ENCODE results near the gene ABHD17B. TPM values are rescaled to one million over a fixed set of nuclear protein-coding genes. Genes with fewer than 3 reads are reported as not detected.

Gene ABHD17B
- total RNA-seq, 1 experiment from 2014 or later, result 21.9 TPM

GRCh38 chr9:71944754-71945375 lies 33.9 kb upstream of the ABHD17B start:
- H2AFZ ChIP-seq, result no peak overlapping the region
- H3K27ac ChIP-seq, result peak overlapping the region; percentile 80
- no peaks in the 10 kb centered on the region for H3K27me3 ChIP-seq (ENCODE audit: insufficient read depth, low read depth)
- H3F3A ChIP-seq (ENCODE audit: insufficient read depth, low read depth), result peaks cover 13% of the 10 kb centered on the region
- peak in 1 of 2 experiments; percentile 94 for DNase-seq
- ChIA-PET POLR2A (ENCODE audit: unreplicated experiment) (no interaction called here), CTCF (no interaction called here)
- TF ChIP-seq CTCF (conservative IDR thresholded peaks at IDR 0.05), result no peak
- TF ChIP-seq EZH2 (IDR thresholded peaks at IDR 0.05; ENCODE audit: low read depth), result no peak
- H3K36me3 ChIP-seq (ENCODE audit: low read depth), result peaks cover 10% of the 10 kb centered on the region; the same call in 1 of the 2 replicates
- intact Hi-C loops (cut with micrococcal nuclease; ENCODE audit: unreplicated experiment), result loop anchor here (2.0 kb wide), 1 partner anchor 34 kb away; the partner anchor contains the start of genes ABHD17B and C9orf85
- H3K4me1 ChIP-seq (replicated peaks; ENCODE audit: insufficient read depth), result peaks cover 29% of the 10 kb centered on the region
- H3K79me2 ChIP-seq (ENCODE audit: low read depth), result peaks cover 27% of the 10 kb centered on the region; the same call in 1 of the 2 replicates
- BruUV-seq (replicated peaks), result no TSS peak
- H3K9me2 ChIP-seq (ENCODE audit: insufficient read depth), result no peaks in the 10 kb centered on the region
- peak overlapping the region; percentile 28; the same call in 1 of the 2 replicates for H3K4me3 ChIP-seq
- H3K9me3 ChIP-seq (ENCODE audit: insufficient read depth, low read depth), result no peaks in the 10 kb centered on the region
- H3K4me2 ChIP-seq, result peak overlapping the region; percentile 69
- no peaks in the 10 kb centered on the region for H4K20me1 ChIP-seq (ENCODE audit: insufficient read depth)

GRCh38 chr9:71941998-71942567 lies 31.1 kb upstream of the ABHD17B start:
- no TSS peak for BruUV-seq (replicated peaks)
- intact Hi-C loops (cut with micrococcal nuclease; ENCODE audit: unreplicated experiment), result no loop called here
- POLR2A ChIA-PET (ENCODE audit: unreplicated experiment), result interaction anchor here (0.6 kb wide), 1 partner anchor 177 kb away, joined by 5 read pairs; no protein-coding TSS in a partner anchor
- no peaks in the 10 kb centered on the region for H3K27me3 ChIP-seq (ENCODE audit: insufficient read depth, low read depth)
- peaks cover 36% of the 10 kb centered on the region; the same call in 1 of the 2 replicates for H3K79me2 ChIP-seq (ENCODE audit: low read depth)
- no peaks in the 10 kb centered on the region for H3K9me2 ChIP-seq (ENCODE audit: insufficient read depth)
- peaks cover 5% of the 10 kb centered on the region; the same call in 1 of the 2 replicates for H3K36me3 ChIP-seq (ENCODE audit: low read depth)
- H3K4me3 ChIP-seq, result no peak overlapping the region
- no peak overlapping the region for H3K27ac ChIP-seq
- no peak for DNase-seq
- H3K4me2 ChIP-seq, result no peak overlapping the region
- H3F3A ChIP-seq (ENCODE audit: insufficient read depth, low read depth), result peaks cover 13% of the 10 kb centered on the region
- CTCF ChIA-PET, result interaction anchor here (0.5 kb wide), 1 partner anchor 939 kb away, joined by 5 read pairs; no protein-coding TSS in a partner anchor
- H3K4me1 ChIP-seq (replicated peaks; ENCODE audit: insufficient read depth), result peaks cover 29% of the 10 kb centered on the region
- TF ChIP-seq EZH2 (IDR thresholded peaks at IDR 0.05; ENCODE audit: low read depth), result no peak
- TF ChIP-seq CTCF (conservative IDR thresholded peaks at IDR 0.05), result no peak
- H4K20me1 ChIP-seq (ENCODE audit: insufficient read depth), result peaks cover 3% of the 10 kb centered on the region; the same call in 1 of the 2 replicates
- no peaks in the 10 kb centered on the region for H3K9me3 ChIP-seq (ENCODE audit: insufficient read depth, low read depth)
- no peak overlapping the region for H2AFZ ChIP-seq

- Histone ChIP-seq H3K9me2 (ENCODE audit: insufficient read depth) (no peaks in the 10 kb centered on the region), H3K79me2 (ENCODE audit: low read depth) (peaks cover 36% of the 10 kb centered on the region; the same call in 1 of the 2 replicates), H3K4me3 (no peak overlapping the region), H3K4me1 (replicated peaks; ENCODE audit: insufficient read depth) (peaks cover 25% of the 10 kb centered on the region), H3K27me3 (ENCODE audit: insufficient read depth, low read depth) (no peaks in the 10 kb centered on the region), H3F3A (ENCODE audit: insufficient read depth, low read depth) (peaks cover 13% of the 10 kb centered on the region), H2AFZ (no peak overlapping the region), H3K4me2 (no peak overlapping the region), H3K27ac (no peak overlapping the region; the same call in 1 of the 2 replicates), H4K20me1 (ENCODE audit: insufficient read depth) (peaks cover 3% of the 10 kb centered on the region; the same call in 1 of the 2 replicates), H3K36me3 (ENCODE audit: low read depth) (0 out of 2 replicates have a peak, but pooled peaks cover 4% of the 10 kb centered on the region), H3K9me3 (ENCODE audit: insufficient read depth, low read depth) (no peaks in the 10 kb centered on the region)
- intact Hi-C loops (cut with micrococcal nuclease; ENCODE audit: unreplicated experiment), result no loop called here
- no peak for TF ChIP-seq CTCF (conservative IDR thresholded peaks at IDR 0.05)
- no peak for TF ChIP-seq EZH2 (IDR thresholded peaks at IDR 0.05; ENCODE audit: low read depth)
- ChIA-PET CTCF (interaction anchor here (0.5 kb wide), 1 partner anchor 938 kb away, joined by 5 read pairs; no protein-coding TSS in a partner anchor), POLR2A (ENCODE audit: unreplicated experiment) (no interaction called here)
- no TSS peak for BruUV-seq (replicated peaks)
- no peak for DNase-seq
Observed at GRCh38 chr9:71941060-71941568, 30.1 kb upstream of the ABHD17B start.
